GM18520 (cell line): ENCODE results near the gene SEPTIN1.
"Not testable (repeated sequence)": the region's sequence is repeated elsewhere in the genome, so short reads cannot be mapped to it uniquely, and the experiment has no call there.

ENCODE experiments used
- ATAC-seq: cut with Tn5 transposase; IDR thresholded peaks from one replicate; pipeline ENCODE4 v1.9.1; 2021; ENCODE audit not compliant: unreplicated experiment

Gene SEPTIN1

DNA sequence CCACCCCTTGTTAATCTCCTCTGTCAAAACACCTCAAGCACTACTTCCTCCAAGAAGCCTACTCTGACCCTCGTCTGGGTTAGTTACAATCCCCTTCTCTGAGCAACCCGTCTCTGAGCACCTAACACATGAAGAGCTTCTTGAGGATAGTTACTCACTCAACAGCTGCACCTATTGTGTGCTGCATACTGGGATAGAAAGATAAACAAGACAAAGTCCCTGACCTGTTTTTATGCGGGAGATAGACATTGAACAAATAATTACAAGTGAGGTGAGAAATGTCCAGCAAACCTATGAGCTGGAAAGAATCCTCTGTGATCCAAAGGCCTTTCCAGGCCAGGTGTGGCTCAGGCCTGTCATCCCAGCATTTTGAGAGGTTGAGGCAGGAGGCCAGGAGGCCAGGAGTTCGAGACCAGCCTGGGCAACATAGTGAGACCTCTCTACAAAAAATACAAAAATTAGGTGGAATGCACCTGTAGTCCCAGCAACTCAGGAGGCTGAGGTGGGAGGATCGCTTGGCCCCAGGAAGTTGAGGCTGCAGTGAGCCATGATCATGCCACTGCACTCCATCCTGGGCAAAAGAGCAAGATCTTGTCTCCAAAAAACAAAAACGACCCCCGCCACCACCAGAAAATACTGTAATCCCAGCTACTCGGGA lies 19.5 kb upstream of the SEPTIN1 start:
- ATAC-seq, result no peak

DNA sequence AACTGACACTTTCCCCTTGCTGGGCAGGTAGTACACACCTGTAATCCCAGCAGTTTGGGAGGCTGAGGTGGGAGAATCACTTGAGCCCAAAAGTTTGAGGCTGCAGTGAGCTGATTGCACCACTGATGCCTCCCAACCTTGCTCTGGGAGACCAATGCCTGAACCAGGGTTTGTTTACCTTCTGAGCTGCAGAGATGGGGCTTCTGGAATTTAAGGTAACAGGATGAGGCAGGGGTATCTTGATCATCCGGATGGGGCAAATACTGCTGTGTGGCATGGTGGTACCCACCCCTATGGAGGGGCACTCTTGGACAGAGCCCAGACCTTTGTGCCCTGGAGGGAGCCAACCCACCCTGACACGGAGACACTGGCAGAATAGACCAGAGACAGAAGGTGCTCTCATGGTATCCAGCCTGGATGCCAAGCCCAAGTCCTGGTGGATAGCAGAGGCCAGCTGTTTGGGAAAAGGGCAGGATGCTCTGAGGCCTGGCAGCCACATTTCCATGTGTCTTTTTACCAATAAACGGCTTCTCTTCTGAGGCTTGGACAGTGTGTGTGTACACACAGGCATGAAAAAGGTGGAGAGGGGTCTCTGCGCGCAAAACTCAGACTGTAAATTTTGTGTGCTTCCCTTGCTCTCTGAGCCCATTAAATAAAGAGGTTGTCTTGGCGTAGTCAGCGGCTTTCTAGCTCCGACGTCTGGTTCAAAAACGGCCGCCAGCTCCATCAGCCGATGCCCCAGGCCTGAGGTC lies 17.2 kb upstream of the SEPTIN1 start:
- ATAC-seq, result no peak

DNA sequence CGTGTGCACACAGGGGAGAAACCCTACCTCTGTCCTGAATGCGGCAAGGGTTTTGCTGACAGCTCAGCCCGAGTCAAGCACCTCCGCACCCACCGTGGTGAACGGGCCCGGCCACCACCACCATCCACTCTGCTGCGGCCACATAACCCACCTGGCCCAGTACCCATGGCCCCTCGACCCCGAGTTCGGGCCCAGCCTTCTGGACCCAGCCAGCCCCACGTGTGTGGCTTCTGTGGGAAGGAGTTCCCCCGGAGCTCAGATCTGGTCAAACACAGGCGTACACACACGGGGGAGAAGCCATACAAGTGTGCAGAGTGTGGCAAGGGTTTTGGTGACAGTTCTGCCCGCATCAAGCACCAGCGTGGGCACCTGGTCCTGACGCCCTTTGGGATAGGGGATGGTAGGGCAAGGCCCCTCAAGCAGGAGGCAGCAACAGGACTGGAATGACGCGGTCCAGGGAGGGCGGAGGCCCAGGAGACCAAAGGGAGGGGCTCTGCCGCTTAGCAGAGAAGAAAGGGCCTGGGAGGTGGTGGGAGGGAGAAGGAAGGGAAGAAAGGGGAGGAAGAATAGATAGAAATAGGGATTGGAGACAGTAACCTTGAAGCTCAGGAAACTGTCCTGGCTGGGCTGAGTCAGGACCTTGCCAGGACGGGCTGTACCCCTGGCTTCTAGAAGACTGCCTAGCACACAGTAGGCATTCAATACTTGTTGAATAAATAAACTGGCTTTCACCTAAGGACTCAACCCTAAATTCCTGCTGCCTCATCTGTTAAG lies 16.5 kb upstream of the SEPTIN1 start:
- no peak for ATAC-seq

DNA sequence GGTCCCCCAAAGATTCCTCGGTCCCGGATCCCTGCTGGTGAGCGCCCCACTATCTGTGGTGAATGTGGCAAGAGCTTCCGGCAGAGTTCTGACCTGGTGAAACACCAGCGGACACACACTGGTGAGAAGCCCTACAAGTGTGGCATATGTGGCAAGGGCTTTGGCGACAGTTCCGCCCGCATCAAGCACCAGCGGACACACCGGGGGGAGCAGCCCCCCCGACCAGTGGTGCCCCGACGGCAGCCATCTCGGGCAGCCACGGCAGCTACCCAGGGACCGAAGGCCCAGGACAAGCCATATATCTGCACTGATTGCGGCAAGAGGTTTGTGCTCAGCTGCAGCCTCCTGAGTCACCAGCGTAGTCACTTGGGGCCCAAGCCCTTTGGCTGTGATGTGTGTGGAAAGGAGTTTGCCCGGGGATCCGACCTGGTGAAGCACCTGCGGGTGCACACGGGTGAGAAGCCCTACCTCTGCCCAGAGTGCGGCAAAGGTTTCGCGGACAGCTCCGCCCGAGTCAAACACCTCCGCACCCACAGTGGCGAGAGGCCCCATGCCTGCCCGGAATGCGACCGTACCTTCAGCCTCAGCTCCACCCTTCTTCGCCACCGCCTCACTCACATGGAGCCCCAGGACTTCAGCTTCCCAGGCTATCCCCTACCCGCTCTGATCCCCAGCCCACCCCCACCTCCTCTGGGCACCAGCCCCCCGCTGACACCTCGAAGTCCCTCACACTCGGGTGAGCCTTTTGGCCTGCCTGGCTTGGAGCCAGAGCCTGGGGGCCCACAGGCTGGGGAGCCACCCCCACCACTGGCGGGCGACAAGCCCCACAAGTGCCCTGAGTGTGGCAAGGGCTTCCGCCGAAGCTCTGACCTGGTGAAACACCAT lies 15.7 kb upstream of the SEPTIN1 start:
- no peak for ATAC-seq

DNA sequence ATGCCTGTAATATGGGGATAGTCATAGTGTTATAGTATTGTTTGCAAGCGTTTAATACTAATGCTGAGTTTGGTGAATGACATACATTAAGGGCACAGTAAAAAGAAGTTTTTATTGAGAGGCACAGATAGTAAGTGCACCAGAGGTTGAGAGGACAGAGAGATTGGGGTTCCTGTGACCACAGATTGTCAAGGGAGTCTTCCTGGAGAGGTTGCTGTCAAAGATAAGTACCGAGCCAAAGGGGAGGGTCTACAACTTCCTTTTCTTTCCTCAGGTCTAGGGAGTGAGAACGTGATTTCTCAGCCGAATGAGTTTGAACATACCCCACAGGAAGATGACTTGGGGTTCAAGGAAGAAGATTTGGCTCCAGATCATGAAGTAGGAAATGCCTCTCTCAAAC lies 14.7 kb upstream of the SEPTIN1 start:
- no peak for ATAC-seq

DNA sequence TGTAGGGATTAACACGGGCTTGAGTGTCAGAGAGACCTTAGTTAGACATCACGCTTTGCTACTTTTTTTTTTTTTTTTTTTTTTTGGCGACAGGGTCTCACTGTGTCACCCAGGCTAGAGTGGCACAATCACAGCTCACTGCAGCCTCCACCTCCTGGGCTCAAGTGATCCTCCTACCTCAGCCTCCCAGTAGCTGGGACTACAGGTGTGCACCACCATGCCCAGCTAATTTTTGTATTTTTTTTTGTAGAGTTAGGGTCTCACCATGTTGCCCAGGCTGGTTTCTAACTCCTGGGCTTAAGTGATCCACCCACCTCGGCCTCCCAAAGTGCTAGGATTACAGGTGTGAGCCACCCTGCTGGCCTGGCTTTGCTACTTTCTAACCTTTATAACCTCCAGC lies 14.3 kb upstream of the SEPTIN1 start:
- not testable (repeated sequence) for ATAC-seq

DNA sequence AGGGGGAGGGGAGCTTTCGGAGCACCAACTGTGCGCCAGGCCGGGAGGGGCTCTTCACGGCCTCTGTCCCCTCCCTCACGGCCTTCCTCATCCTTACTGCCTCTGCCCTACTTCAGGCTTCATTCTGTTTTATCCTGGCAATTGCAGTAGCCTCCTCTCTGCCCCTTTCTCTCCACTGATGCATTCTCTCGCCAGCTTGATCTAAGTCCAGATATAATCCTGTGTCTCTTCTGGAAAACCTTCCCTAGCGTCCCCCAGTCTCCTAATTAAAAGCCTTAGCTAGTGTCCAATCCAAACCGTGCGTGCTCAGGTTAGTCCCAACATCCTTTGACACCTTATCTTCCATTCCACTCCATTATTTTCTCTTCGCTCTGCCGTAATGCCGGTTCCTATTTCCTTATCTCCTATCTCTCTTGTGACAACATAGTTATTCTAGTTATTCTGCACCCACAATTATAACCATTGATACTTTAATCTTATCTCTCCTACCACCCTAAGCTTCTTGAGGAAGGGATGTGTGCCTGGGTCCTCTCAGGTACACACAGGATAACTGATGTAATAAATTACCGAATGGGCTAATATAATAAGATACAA lies 13.7 kb upstream of the SEPTIN1 start:
- ATAC-seq, result no peak

DNA sequence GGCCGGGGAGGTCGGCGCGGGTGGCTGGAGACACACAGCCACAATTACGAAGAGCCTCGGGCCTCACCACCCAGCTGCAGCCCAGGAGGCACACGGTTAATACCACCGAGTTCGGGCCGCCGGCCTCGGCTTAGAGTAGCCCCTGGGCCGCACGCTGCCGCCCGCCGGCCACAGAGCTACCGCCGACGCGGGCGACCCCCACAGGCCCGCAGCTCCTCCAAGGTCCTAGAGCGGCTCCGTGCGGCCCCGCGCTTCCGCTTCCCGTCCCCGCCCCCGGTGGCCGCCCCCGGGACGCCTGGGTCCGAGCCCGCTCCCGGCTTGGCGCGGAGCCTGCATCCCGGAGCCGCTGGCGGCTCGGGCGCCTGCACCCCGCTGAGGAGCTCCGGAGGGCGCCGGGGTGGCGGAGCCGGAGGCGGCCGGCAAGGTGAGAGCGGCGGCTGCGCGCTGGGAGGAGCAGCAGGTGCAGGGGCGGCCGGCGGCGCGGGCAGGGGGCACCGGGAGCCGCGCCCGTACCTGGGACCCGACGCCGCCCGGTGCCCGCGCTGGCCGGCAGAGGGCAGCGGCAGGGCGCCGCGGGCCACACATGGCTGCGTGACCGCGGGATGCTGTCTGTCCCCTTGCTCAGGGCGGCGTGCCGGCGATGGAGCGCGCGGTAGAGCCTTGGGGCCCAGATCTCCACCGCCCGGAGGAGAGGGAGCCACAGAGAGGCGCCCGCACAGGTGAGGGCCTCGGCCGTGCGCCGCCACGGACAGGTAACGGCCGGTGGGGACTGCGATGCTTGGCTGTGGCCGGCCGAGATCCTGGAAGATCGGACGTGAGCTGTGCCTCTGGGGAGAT lies 13.0 kb upstream of the SEPTIN1 start, which contains the start of gene ZNF48:
ZNF48 (plus strand) TSS at position 266 of the 837 bp plus-strand sequence; CDS start at position 641, 375 bp downstream.
- peak; percentile 54 for ATAC-seq

DNA sequence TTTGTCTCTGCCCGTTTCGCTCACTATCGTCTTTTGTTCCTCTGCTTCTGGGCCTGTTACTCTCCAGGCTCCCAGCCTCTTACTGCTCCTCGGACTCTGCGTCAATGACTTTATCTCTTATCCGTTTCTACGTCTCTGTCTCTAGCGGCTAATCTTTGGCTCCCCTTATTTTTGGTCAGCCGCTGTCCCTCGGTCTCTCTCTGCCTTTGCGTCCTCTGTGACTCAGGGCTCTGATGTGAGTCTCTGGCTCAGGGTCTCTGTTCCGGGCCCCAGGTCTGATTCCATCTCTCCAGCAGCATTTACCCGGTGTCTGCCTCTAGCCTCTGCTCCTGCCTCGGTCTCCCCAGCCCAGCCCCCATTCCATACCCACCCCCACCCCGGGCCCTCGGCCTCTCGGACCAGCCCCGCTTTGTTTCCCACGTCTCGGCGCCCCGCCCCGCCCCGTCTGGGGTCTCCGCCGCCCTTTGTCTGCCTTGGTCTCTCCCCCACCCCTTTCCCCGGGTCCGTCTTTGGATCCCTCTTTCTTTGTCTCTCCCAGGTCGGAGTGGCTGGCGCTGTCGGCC lies 12.3 kb upstream of the SEPTIN1 start:
- no peak for ATAC-seq

DNA sequence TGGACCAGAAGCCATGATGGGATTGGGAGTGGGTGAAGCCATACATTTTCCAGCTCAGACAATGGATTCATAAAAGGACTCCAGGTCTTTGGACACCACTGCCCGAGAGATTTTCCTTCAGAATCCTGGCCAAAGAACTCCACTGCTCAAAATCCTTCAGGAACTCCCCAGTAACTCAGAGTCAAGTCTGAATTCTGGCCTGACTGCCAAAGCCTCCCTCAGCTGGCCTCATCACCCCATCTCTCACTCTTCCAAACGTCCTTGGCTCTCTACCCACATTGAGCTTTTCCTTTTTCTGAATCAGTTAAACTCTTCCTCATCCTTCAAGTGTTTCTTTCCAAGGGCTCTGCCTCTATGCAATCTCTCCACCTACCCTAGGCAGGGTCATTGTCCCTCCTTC lies 1.2 kb upstream of the SEPTIN1 start:
- ATAC-seq, result no peak

DNA sequence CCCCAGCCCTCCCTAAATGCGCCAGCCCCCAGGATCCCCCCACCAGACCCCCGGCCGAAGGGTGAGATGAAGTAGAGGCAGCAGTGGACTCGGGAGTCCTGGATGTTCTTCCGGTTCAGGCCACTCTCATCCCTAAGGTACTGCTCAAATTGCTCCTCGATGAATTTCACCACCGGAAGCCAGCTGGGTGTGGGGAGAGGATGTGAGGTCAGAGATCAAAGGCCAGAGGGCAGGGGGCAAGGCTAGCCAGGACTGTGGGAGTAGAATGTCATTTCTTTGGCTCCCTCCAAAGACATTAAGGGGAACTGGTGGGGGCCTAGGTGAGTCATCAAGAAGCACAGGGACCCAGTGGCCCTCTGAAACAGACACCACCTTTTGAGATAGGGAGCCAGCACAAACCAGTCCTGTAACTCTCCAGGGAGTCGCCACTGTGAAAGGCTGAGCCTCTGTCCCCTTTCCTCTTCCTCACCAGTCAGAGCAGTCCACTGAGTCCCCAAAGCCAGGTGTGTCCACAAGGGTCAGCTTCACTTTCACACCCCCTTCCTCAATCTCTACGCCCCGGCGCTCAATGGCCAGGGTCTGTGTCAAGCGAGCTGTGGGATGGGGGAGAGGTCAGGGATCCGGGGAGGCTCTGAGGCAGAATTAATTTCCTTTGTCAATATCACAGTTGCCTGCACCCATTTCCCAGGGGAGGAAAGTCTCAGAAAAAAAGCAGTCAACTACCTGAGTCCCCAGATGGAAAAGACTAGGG lies 895 bp downstream of the SEPTIN1 start:
- ATAC-seq, result no peak

DNA sequence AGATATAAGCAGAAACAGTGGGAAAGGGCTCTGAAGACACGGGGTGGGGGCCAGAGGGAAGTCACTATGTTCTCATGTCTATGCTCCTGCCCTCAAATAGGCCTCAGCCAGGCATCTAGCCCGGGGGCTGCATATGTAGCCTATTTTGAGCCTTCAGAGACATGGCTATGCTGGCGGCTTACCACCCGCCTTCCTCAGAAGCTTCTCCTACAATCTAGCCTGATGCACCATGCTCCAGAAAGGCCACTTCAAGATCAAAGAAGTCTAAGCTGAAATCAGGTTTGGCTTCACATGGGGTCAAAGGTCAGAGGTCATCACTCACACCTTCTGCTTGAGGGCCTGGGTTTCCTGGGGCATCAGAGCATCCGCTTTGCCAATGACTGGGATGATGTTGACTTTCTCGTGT lies 1.6 kb downstream of the SEPTIN1 start:
- no peak for ATAC-seq

DNA sequence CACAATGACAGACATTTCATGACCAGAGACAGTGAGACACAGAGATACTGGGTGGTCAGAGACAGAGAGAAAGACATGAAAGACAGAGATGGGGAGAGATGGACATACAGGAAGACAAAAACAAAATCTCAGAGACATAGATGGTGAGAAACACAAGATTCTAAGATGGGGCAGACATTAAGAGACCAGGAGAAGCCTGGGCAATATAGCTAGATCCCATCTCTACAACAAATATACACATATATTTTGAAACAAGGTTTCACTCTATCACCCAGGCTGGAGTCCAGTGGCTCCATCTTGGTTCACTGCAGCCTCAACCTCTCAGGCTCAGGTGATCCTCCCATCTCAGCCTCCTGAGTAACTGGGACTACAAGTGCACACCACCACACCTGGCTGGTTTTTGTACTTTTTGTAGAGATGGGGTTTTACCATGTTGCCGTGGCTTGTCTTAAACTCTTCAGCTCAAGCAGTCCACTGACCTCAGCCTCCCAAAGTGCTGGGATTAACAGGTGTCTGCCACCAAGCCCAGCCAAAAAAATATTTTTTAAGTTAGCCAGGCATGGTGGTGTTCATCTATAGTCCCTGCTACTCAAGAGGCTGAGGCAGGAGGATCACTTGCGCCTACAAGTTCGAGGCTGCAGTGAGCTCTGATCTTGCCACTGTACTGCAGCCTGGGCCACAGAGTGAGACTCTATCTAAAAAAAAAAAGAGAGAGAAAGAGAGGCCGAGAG lies 2.1 kb downstream of the SEPTIN1 start:
- ATAC-seq, result no peak

DNA sequence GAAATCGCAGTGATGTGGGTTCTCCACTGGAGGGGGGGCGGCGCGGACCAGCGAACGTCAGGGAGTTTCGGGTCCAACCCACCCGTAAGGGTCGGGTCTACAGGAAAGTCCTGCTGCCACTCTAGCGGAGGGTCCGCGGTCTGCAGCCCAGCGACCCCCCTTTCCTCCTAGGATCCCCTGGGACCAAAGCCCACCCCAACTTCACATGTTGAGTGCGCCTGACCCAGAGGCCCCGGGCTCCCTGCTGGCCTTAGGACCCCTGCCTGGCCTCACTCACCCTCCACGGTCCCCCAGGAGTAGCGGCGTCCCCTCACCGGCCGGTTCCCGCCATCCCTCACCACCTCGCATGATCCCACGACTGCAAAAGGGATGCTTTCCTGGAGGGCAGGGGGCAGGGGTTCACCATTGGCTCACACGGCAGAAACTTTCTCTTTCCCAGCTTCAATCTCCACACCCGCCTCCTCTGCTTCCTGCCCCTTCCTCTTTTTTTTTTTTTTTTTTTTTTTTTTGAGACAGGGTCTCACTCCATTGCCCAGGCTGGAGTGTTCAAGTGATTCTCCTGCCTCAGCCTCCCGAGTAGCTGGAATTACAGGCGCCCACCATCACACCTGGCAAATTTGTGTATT lies 3.1 kb downstream of the SEPTIN1 start:
- ATAC-seq, result no peak

DNA sequence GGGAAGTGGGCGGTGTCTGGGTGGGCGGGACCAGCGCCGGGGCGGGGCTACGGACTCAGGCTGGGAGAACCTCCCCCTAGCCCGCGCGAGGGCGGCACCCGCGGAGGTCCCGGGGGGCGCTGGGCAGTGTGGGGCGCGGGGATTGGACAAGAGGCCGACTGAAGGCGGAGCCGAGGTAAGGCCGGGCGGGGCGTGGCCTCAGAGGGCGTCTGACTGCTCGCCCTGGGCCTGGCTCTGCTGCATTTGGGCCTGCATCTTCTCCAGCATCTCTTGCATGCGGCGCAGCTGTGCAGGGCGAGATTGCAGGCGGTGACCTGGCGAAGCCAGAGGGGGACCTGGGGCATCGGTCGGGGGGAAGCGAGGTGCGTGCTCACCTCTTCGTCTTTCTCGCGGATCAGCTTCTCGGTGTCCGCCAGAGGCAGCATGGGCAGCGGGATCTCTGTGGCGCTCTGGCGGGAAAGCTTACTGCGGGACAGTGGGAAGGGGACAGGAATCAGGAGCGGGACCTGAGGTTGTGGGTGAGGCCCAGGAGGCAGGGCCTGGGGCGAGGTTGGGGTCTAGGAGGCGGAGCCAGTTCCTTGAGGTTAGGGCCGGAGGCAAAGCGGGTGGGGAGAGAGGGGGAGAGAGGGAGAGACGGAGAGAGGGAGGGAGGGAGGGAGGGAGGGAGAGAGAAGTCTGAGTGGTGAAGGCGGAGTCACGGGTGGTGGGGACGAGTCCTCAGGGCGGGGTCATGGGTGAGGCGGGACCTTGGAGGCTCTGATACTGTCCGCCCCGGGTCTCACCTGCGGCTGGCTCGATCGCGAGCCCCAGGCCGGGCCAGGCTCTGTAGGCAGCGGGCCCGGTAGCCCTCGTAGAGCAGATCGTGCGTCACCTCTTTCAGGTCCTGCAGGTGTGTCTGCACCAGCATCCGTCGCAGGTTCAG lies 3.9 kb downstream of the SEPTIN1 start:
- peak; percentile 83 for ATAC-seq

DNA sequence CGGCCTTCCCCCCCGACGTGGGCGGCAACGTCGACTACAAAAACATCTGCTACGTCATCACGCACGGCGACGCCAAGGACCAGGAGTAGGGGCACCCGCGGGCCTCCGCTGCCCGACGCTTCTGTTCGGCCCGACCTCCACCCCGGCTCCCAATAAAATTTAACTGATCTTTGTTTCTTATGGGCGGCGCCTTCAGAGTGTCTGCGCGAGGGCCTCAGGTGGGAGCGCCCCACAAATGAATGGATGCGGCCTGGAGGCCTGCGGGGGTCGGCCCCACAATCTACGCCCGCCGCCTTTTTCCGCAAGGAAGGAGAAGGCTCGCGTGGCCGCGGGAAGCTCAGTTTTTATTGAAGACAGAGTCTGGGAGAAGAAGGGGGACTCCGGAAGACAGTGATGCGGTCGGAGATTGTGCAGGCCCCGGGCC lies 4.5 kb downstream of the SEPTIN1 start:
- peak; percentile 4 for ATAC-seq
